ENCODE results near the gene MDK.

Gene MDK, protein sequence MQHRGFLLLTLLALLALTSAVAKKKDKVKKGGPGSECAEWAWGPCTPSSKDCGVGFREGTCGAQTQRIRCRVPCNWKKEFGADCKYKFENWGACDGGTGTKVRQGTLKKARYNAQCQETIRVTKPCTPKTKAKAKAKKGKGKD

DNA sequence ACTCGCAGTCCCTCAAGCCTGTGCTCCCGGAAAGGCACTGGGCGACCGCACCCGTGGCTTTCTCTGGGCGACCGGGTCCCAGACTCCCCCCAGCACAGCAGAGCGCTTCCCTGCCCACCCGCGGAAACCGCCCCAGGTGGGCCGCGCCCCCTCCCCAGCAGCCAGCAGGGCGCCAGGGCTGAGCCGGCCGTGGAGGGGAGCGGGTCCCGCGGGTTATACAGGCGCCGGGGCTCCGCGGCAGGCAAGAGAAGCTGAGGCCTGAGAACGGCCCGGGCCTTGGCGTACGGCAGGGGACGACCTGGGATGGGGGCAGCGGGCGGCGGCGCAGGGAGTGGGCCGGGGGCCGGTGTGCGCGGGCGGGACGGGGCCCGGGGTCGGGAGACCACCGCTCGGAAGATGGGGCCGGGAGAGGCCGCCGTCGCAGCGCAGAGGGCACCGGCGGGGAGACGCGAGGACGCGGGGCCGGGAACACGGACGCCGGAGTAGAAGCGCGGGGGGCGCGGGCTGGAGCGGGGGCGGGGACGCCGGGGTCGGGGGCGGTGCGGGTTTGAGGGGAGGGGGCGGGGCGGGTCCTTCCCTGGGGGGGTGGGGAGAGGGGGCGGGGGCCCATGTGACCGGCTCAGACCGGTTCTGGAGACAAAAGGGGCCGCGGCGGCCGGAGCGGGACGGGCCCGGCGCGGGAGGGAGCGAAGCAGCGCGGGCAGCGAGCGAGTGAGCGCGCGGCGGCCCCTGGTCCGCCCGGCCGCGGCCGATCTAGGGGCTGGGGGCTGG is at the start of gene MDK:
TSS of gene MDK (plus strand) at position 622 of the 771 bp plus-strand sequence. CDS start 389 bp downstream, outside the sequence.
- FAIRE-seq = no peak

DNA sequence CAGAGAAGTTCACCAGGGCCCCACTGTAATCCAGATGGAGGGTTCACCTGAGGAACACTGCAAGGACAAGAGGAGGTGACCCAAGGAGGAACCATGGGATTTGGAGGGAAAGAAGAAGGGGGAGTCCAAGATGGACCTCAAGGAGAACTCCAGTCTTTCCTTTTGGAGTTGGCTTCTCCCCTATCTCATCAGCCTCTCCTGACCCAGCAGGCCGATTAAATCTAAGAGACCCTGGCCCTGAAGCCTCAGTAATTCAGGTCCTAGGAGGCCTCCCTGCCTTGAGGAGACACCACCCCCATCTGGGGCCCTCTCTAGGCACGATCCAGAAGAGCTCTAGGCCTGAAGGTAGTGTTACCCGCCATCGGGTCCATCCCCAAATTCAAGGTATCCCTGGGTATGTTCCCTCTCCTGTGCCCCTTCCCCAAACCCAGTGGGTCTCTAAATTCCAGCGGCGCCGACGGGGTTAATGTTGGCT is 49.3 kb upstream of the MDK start:
- FAIRE-seq = no peak

DNA sequence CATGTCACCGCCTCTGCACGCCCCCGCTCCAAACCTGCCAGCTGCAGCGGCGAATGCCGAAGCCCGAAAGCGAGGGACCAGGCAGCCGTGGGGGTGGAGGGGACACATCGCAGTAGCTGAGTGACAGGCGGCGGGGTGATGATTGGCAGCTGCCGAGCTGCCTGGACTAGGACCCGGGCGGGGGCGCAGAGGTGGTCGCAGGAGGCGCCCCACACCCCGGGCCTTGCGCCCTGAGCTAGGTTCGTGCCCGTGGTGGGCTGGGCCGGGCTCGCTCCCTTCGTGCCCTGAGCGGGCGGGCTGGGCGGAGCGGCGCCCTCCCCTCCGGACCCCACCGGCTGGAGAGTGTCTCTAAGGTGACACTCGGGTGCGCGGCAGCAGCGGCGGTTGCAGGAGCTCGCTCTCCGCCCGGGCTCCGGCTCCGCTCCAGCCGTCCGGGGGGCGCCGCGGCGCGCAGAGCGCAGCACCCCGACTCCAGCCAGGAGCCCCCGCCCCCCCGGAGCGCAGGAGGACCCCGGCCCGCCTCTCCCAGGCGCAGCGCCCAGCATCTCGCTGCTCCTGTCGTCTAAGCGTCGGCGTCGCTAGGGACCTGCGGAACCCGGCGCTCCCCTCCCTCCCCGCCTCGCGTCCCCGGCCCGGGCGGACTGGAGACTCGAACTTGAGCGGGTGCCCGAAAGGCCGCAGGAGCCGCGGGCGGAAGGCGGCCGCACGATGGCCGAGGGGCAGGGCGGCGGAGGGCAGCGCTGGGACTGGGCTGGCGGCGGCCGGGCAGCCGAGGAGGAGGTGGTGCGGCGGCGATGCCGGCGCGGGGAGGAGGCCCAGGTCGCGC is 48.7 kb upstream of the MDK start:
- FAIRE-seq = no peak

DNA sequence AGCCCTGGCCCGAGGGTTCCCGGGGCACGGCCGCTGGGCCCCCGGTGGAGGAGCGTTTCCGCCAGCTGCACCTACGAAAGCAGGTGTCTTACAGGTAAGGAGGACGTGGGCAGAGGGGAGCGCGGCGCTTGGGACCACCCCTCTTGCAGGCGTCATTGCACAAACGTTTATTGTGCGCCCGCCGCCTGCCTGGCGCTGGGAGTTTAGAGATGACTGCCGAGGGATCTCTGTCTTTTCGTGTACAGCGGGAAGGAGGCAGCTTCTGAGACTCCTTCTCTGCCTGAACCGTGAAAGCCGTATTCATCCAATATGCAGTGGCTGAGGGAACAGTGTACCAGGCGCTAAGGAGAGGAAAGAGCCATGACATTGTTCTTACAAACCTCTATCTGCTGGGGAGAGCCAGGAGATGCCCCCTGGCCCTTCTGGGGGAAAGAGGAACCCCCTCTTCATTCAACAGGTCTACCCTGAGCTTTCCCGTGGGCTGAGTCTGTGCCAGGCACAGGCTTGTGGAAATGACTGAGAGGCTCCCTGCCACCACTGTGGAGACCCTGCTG is 48.0 kb upstream of the MDK start:
- FAIRE-seq = no peak

DNA sequence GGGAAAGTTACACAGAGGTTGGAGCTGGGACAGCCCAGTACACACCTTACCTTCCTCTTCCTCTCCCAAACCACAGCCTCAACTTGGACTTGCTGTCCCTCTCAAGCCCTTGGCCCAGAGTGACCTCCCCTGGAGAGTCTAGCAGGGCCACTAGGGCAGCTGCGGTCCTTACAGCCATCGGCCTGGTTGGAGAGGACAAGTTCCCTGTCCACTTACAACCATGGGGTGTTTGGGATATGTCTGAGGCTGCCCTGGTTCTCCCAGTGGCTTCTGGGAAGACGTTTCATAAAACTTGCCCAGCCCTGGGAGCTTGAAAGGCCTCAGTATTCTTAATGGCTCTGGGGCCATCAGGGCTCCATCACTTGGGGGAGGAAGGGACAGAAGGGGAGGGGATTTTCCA is 47.3 kb upstream of the MDK start:
- FAIRE-seq = no peak

DNA sequence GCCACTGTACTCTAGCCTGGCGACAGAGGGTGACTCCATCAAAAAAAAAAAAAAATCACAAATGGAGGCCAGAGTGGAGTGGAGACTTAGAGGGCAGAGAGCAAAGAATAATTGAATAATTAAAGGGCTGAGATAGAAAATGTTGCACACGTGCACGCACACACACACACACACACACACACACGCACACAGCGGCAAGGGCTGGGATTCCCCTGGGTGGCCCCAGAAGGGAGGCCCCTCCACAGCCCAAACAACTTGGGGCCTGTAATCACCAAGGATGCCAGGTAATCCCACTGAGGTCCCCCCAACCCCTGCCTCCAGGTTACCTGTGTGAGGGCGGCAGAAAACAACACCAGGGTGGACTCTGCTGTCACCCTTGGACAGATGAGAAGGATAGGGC is 46.2 kb upstream of the MDK start:
- no peak for FAIRE-seq

DNA sequence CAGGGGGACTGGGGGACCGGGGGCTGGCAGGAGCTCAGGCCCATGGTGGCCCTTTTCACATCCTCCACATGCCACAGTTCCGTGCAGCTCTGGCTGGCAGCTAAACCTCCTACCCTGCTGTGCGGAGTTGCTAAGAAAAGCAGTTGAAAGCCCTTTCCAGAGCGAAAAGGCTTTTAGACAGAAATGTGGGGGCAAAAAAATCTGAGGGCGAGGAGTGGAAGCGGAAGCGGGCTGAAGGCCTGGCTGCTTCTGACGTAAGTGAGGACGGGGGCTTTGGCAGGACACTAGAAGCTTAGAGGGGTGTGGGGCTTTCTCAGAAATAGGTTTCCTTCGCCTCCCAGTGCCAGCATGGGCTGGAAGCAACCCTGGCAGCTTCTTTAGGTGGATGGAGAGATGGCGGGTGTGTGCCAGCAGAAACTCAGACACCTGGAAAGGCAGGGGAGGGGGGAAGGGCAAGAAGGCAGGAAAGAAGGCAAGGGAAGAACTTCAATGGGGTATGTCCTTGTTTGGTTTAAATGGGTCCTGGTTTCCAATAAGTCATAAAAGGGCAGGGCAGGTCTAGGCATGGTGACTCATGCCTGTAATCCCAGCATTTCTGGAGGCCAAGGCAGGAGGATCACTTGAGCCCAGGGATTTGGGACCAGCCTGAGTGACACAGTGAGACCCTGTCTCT is 45.4 kb upstream of the MDK start:
- no peak for FAIRE-seq

DNA sequence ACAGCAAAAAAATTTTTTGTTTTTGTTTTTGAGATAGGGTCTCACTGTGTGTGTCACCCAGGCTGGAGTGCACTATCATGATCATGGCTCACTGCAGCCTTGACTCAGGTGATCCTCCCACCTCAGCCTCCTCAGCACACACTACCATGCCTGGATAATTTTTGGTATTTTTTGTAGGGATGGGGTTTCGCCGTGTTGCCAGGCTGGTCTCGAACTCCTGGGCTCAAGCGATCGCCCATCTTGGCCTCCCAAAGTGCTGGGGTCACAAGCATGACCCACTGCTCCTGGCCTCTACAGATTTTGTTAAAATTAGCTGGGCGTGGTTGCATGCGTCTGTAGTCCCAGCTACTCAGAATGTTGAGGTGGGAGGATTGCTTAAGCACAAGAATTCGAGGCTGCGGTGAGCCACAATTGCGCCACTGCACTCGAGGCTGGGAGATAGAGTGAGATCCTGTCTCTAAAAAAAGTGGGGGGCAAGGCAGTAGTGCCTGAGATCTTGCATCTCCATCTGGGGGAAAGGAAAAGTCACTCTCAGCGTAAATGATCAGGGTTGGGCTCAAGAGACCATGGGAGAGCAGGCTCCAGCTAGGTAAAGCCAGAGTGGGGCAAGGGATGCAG is 44.8 kb upstream of the MDK start:
- FAIRE-seq = no peak

DNA sequence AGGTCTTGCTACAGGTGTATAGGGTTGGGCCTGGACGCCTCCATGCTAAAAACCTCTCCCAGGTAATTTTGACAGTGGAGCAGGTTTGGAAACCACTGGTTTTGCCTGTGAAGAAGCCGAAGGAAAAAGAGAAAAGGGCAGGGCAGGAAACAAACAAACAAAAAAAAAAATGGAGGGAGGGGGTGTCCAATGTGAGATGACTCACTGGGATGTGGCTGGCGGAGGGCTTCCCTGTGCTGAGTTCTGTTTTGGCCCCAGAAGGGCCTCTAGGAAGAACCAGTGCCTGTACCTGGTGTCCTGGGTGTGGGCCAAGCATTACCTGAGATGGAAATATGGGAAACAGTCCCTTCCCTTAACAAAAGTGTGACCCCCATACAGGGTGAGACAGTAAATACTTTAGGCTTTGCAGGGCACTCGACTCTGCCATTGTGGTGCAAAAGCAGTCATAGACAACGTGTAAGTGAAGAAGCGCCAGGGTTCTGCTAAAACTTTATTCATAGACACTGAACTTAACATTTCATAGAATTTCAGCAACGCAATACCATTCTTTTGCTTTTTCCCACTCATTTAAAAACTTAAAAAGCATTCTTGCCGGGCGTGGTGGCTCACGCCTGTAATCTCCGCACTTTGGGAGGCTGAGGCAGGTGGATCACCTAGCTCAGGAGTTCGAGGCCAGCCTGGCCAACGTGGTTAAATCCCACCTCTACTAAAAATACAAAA is 43.7 kb upstream of the MDK start:
- FAIRE-seq = no peak

DNA sequence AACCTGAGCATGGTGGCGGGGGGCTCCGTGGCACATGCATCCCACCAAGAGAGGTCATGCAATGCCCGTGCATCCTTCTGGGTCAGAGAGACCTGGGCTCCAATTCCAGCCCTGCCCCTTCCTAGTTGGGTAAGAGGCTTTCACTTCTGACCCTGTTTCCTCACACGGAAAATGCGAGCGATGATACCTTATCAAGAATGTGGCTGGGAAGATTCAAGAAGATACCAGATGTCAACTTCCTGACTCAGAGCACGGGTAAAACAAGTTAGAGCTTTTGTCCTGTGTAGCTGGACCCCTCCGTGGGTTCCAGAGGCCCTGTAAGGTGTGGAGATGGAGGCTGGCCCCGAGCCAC is 42.9 kb upstream of the MDK start:
- no peak for FAIRE-seq

DNA sequence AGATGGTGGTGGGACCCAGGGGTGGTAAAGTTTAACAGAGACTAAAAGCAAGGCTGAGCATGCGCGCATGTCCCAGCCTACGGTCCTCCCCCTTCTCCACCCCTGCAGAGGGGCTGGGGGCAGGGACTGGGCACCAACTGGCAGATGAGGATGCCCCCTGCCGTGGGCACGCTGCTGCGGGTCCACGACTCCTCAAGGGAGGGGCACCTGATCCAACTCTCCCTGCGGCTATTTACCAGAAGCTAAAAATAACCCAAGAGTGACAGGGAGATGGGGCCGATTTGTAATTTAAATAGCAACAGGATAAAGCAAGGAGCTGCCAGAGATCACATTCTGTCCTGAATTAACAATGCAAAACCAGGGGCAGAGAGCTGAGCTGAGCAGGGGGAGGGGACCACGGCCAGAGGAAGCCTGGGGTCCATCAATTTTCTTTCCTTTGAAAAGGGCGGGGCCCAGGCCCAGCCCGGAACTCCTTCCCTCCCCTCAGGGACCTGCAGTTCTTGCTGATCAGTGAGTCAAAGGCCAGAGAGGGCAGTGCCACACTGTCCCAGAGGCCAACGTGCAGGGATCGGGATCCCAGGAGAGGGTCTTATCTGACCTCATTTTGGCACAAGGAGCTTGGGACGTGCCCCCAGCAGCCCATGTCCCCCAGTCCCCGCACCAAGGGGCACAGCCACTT is 42.3 kb upstream of the MDK start:
- no peak for FAIRE-seq

DNA sequence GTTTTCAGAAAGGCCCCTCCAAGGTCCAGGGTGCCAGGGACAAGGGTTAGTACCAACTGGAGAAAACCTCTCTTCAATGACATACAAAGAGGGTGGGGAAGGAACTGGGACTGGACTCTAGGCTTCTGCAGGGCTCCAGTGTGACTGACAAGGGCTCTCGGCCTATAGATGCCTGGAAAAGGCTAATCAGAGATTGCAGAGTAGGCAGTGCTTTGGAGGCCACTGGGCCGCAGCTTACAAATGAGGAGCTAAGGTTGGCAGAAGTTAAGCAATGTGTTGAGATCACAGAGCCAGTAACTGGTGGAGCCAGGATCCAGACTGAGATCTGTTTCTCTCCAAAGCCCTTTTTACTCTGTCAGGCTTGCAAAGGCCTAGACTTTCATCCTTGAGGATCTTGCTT is 41.7 kb upstream of the MDK start:
- no peak for FAIRE-seq

DNA sequence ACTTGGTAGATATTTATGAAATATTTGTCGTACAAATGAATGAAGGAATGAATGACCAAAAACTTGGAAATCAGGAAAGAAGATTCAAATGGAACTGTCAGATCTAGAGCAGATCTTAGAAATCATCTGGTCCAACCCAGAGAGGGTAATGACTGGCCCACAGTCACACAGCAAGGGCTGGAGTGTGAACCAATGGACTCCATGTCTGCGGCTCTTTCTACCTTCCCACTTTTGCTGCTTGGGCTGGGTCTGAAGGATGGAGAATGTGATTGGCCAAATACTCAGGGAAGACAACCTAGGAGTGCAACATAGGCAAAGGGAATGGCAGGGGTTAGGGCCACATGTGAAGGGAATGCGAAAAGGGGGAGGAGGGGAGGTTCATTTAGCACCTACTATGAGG is 40.0 kb upstream of the MDK start:
- no peak for FAIRE-seq

DNA sequence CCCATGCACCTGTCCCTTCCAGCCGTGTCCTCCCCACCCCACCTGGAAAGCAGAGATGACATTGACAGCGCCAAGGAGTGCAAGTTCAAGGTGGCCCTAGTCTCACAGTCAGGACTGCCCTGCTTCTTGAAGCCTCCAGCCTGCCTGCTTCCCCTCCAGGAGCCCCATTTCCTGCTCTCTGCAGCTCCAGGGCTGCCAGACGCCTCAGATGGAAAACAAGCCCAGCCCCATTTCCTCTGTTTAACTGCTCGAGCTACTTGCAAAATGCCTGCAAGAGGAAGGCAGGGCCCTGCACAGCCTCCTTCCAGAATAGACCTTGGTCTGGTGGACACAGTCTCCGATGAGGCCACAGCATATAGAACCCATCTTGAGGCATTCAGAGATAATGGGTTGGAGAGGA is 39.2 kb upstream of the MDK start:
- FAIRE-seq = no peak

DNA sequence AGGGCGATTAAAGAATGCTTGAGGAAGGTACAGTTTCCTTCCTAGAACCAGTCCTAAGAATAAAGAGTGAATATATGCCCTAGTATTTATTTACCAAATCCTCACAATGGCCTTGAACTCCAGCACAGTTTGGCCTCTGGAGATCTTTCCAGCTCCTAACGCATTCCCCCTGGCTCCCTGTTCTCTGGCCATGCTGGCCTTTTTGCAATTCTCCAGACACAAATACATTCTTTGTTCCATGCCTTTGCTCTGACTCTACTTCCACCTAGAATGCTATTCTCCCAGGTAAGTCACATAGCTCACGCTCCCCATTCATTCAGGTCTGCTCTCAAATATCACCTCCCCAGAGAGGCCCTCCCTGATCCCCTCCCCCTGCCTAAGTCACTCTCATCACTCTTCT is 37.9 kb upstream of the MDK start:
- no peak for FAIRE-seq

DNA sequence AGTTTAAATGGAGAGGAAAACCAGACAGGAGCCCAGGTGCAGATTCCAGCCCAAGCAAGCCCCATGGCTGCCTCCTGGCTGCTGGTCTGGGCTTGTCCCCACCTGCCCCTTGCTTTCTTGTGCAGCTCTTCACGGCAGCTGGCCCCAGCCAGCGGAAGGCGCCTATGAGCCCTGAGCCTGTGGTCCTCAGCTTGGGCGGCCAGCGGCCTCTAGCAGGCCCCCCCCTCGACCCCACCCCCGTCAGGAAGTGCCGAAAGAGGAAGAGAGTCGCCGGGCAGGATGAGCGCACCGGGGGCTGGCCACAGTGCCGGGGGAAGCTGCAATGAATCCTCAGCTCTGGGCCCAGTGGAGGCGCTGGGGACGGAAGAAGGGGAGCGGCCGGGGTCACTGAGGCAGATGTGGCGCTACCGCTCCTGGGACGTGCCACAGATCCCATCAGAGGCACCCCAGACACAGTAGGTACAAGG is 36.3 kb upstream of the MDK start:
- no peak for FAIRE-seq

DNA sequence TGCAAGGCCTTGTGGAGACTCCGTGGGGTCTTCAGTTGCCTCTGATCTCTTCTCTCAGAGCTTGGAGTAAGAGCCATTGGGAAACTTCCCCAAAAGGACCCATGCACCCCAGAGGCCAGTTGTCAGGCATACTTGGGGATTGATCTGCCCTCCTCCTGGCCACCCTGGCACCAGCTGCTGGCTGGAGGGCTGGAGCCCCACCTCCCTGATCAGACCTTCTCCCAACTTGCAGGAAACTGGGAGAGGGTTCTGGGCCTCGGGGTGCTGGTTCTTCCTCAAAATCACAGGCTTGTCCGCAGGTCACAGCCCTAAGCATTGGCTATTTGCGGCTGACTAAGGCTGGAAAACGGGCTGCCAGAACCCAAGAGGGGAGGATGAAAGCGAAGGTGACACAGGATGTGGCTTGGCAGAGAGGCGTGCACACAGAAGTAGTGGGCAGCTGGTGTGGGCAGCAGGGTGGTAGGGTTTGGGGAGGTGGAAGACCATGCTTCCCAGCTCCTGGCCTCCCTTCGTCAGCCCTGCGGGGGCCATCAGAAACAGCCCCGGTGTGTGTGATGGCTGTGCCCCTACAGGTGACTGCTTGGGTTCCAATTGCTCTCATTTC is 35.5 kb upstream of the MDK start:
- no peak for FAIRE-seq

DNA sequence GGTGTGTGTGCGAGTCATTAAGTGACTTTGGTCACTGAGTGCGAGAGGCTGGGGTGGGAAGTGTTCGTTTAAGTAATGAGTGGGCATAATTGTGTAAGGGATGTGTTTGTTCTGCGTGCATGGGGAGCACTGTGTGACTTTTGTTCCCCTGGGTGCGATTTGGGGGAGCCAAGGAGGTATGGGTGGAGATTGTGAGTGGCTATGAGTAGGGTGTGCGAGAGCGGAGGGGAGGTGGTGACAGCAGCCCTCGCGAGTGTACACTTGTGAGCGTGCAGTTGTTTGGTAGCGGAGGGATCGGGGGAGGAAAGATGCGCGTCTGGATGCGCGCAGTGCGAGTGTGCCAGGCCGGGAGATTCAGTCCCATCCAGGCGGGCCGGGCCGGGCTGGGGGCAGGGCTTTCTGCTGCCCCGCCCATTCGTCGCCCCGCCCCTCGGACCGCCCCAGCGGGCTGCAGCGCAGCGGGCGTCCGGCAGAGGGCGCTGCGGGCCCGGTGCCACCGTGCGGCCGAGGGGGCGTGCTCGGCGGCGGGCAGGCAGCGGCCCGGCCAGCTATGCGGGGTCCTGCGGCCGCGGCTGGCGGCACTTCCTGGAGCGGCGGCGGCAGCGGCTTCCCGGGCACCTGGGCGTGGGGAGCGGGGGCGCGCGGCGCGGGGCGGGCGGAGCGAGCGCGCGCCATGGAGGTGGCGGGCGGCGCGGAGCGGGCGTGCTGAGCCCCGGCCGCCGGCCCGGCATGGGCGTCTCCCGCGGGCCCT is 34.4 kb upstream of the MDK start, which contains the start of gene DGKZ:
TSS of gene DGKZ (plus strand) at position 578 of the 751 bp plus-strand sequence. CDS start 197 bp downstream, outside the sequence.
- FAIRE-seq = no peak

DNA sequence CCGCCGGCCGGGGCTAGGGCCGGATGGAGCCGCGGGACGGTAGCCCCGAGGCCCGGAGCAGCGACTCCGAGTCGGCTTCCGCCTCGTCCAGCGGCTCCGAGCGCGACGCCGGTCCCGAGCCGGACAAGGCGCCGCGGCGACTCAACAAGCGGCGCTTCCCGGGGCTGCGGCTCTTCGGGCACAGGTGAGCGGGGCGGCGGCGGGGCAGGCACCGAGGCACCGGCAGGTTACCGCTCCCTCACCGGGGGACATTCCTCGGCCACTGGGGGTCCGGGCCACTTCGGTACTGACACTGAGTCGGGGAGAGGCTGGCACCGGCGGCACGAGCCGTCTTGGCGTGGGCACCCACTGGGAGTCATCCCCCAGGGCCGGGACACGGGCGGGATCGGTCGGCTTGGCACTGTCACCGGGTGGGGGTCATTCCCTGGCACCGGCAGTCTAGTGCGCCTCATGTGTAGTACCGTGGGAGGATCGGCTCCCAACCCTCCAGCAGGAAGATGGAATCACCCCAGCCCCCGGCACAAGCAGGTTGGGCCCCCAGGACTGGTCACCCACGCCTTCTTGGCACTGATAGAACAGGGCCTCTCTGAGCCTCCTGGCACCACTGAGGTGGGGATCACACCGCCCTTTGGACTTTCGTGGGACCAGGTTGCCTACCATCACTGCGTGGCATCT is 33.7 kb upstream of the MDK start:
- FAIRE-seq = no peak
